Hippocampal formation (tissue), 2 donors: Measurements from ENCODE around the gene USP31.
A peak's percentile ranks its signal among the peaks of the same experiment; 100 is the strongest.

Experiments
- DNase-seq, 2 donors: peaks; one replicate each; lab custom pipeline; 2025; lab: John Stamatoyannopoulos, UW

The USP31 gene

DNA sequence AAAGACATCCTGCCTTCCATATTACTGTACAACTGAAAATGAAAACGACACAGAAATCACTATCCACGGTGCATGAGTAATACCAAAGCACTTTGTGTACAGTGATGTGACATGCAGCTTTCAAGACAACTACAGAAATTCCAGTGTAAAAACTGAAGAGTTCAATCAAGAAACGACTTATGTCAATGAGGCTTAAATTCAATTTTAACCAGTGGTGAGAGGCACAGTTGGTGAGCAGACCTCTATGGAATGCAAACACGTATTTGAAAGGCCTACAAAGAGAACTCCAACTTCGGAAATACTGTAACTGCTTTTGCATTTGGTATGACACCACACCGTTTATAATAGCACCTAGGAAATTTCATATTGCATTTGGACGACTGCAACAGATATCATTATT lies 87.6 kb downstream of the USP31 start:
- no peak for DNase-seq

DNA sequence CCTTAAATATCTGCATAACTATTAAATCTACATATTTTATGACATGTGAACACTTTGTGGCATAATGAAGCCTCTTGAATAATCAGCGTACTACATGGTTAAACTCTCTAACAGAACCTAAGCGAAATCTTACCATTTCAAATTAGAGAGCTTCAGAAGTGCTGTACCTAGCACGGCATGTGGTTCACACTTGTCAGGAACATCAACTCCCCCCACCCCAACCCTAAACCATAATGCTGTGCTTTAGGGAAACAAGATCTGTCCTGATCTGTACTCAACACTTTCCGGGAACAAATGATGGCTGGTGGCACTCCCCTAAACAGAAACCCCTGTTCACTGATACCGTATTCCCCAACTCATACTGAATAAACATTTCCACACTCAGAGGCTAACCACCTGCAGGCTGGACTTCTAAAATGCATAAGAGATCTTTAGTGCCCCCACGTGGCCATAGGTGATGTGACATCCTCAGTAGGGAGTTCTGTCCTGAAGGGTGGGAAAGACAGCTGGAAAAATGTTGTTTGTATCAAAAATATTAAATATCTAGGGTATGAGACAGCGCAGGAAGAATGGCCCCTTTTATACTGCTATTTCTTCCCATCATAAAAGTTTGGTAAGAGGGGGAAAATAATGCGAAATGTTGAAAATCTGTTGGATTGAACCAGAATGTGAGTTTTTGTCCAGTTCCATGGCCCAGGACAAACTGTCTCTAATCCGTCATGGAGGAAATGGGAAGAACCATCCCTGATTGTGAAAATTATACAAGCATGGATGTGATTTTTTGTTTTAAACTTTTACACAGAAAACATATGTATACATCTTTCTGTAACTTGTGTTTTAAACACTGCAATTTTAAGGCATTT lies 88.6 kb downstream of the USP31 start:
- peak; percentile 72 to 79 for DNase-seq

DNA sequence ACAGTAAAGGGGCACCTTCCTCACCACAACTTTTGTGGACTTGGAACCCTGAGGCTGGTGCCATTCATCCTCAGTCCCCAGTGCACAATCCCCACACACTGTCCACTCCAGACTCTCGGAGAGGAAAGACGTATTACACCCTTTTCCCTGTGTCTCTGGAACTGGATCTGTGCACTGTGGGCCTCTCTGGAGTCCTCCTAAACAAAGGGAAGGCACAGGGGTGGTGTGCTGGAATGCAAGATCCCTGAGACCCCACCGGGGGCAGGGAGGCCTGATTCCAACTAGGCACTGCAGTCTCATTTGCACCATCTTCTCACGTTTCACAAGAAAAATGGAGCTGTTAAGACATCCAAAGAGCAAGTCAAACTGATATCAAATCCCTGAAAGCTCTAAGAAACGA lies 89.8 kb downstream of the USP31 start:
- no peak for DNase-seq

DNA sequence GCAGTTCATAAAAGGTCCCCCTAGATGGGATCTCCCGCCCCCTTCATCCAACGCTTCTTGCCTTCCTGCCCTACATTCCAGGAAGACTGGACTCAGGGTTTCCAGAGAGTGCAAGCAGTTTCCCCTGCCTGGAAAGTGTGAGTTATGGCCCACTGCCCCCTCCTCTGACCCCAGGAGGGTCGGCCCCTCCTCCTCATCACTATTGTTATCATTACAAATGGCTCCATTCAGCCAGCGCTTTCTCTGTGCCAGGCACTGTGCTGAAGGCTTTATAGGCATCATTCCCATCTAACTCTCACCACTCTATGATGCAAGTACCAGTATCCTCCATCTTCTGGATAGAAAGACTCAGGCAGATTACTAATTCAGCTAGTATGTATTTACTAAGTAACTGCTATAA lies 90.7 kb downstream of the USP31 start:
- peak; percentile 53 for DNase-seq

DNA sequence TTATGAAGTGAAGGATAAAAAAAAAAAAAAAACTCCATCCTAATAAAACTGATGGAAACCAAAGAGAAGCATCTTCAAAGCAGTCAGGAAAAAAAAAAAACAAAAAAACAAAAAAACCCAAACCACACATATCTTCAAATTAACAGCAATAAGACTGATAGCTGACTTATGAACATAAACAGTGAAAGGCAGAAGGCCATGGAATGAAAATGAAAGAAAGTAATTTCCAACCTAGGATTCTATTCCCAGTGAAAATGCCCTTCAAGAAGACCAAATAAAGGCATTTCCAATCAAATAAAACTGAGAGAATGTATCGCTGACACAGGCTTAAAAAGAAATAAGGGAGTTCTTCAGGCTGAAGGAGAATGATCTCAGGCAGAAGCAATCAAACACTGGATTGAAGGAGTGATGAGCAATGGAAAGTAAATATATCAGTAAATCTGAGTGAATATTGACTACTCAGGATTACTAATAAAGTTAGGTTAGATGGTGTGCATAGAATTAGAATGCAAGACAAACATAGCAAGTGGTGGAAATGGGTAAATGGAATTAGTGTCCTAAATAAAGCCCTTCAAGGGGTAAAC lies 92.1 kb downstream of the USP31 start:
- no peak for DNase-seq

DNA sequence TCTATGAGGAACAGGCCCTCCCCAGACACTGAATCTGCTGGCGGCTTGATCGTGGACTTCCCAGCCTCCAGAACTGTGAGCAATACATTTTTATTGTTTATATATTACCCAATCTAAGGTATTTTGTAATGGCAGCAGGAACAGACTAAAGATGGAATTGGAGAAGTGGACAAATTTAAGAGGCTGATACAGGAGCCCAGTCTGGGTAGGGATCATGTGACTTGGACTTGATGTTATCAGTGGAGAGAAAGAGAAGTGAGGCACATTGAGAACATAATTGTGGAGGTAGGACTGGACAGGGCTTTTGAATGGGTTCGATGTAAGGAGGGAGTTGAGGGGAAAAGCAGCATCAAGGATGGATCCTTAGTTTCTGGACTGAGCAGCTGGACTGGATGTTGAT lies 93.8 kb downstream of the USP31 start:
- DNase-seq, result no peak

DNA sequence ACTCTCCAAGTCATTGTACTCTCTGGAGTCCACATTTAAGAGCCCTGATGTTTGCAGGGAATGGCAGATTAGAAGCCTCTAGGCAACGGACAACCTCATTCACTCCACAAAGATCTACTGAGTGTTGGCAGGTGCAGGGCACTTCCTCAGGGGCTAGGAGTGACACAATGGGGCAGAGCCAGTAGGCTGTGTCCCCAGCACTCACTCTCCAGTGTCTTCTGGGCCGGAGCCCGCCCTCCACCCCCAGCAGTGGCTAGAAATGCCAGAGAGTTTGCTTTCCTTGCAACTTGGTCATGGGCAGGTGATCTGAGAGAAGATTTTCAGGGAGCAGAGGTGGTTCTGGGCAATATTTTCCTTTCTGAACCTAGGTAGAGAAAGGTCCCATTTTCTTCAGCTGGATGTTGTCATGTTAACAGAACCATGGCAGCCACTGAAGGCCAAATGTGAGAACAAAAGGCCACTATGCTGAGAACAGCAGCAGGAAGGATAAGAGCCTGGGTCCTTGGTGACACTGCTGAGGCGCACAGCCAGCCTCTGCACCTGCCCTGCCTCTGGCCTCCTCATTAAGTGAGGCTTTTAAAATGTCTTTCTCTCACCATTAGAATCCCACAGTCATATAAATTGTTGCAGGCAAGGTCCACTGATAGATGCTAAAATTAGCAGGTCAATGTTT lies 96.2 kb downstream of the USP31 start:
- peak in 1 of 2 donors; percentile 26 for DNase-seq

DNA sequence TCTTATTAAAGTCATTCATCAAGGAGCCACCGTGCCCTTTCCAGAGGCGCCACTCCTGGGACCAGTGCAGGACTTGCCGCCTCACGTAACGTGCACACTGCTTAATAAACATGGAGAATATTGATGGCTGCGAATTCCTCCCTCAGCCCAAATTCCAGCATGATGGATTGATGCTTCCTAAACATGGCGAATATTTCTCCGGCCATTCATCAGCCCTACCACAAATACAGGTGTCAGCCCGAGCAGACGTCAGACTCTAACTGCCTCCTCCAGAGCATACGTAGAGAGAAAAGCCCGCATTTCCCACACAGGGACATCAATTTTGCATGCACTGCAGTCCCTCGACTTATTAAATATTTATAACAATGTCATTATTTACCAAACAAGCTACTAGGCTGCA lies 97.0 kb downstream of the USP31 start:
- no peak for DNase-seq

DNA sequence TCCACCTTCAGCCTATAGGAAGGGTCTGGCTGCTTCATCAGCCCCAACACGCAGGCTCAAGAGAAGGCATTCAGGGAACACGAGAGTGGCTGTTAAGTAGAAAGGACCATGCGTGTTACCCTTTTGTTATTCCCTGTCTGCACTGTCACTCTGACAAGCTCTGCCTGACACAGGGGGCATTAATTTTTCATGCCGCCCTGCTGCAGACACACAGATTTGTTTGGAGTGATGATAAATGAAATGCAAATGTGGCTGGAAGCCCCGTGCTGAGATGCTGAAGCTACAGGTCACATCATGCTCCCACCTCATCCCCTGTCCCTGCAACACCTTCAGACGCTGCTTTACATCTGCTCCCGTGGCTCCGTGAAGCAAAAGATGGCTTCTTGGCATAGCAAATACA lies 97.7 kb downstream of the USP31 start:
- DNase-seq, result no peak

DNA sequence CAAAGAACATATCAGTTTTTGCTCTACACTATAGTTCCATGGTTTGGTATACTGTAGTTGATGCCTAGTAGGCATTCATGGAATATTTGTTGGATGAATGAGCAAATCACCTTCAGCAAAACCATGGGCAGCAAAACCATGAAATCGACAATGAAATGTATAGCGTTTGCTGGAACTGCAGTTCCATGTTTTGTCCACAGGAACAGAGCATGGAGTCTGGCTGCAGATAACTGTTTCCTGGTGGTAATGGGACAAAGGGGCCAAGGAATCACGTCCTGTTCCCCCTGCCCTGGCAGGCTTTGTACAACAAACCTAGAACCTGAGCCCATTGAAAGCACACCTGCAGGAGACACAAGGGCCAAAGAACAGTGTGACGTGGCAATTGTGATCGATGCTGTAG lies 101.1 kb downstream of the USP31 start:
- DNase-seq, result no peak

DNA sequence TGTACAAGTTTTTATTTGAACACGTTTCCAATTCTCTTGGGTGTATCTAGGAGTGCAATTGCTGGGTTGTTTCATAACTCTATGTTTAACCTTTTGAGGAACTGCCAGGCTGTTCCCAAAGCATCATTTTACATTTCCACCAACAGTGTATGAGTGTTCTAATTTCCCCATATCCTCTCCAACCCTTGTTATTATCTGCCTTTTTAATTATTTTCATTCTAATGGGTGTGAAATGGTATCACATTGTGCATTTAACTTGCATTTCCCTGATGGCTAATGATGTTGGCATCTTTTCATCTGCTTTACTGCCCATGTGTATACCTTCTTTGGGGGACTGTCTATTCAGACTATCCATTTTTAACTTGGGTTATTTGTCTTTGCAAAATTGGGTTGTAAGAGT lies 104.2 kb downstream of the USP31 start:
- no peak for DNase-seq

DNA sequence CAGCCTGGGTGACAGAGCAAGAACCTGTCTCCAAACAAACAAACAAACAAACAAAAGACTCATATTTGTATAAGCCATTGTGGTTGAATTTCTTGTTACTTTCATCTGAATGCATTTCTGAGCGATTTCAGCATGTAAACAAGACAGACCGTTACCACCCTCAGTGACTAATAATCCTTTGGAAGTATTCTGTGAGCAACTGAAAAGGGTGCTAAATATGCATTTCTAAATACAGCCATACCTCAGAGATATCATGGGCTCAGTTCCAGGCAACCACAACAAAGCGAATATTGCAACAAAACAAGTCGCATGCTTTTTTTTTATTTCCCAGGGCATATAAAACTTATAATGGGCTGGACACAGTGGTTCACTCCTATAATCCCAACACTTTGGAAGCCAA lies 109.0 kb downstream of the USP31 start:
- no peak for DNase-seq

DNA sequence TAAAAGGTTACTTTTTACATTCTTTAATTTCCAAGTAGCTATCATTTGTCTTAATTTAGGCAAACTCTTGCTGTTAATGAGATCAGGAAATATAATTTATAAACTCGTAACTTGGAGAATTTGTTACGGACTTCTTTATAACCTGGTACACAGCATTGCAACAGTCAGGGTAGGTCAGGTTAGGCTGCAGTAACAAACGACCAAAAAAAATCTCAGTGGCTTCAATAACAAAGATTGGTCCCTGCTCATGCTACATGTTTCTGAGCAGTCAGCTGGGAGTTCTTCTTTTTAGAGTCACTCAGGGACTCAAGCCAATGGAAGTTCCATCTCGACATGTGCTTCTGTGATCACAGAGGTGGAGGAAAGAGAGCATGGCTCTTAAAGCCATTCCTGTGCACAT lies 110.1 kb downstream of the USP31 start:
- no peak for DNase-seq

DNA sequence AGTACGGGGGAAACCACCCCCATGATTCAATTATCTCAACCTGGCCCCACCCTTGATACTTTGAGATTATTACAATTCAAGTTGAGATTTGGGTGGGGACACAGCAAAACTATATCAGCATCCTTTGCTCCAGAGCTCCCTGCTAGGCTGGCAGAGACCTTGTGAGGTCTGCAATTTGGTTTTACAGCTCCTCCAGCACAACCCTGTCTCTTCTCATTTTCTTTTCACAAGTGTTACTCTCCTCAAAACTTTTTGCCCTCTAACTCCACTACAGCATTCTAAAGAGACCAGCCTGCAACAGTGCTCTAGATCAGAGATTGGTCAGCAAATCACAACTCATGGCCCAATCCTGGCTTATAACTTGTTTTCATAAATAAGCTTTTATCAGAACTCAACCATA lies 114.0 kb downstream of the USP31 start:
- no peak for DNase-seq

DNA sequence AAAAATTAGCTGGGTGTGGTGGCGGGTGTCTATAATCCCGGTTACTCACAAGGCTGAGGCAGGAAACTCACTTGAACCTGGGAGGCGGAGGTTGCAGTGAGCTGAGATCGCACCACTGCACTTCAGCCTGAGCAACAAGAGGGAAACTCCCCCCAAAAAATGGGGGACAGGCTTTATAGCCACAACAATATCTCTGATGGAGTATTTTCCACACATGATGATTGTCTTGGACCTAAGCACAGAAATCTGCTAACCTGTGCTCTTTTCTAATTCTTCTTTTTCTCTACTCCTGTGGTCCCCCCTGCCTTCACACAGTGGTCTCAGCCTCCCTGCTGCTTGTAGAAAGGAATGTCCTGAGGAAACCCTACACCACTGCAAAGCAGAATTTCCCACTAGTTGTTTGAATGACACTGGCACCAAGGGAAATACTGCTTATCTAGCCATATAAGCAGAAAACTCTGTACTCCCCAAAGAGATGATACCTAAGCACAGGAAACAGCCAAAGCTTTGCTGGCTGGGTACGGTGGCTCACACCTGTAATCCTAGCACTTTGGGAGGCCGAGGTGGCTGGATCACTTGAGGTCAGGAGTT lies 117.6 kb downstream of the USP31 start:
- no peak for DNase-seq

DNA sequence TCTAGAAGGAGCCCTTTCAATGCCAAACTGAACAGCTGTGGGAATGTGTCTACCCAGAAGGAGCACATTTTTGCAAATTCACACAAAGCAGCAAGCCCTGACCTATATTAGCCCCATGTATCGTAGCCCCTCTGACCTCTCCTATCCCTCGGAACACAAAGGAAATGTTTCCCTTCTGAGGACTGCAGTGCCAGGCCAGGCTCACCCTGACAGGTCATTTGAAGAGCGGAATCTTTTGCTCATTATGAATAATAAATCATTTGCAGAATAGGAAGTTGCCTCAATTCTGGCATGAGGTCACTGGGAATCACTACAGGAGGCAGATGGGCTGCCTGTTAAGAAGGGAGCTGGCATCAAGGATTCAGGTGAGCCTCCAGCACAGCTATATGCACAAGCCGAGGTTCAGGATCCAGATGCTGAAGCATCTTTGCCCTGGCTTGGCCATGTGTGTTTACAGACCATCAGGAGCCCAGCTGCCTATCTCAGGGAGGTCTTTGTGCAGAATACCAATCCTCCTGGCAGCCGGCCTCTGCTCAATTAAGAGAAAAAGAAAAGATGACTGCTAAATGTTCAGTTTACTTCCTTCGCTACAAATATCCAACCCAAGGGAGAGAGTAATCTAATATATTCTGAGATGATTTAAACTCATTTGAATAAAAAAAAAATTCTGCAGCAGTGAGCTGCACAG lies 119.4 kb downstream of the USP31 start:
- DNase-seq, result peak in 1 of 2 donors; percentile 18

DNA sequence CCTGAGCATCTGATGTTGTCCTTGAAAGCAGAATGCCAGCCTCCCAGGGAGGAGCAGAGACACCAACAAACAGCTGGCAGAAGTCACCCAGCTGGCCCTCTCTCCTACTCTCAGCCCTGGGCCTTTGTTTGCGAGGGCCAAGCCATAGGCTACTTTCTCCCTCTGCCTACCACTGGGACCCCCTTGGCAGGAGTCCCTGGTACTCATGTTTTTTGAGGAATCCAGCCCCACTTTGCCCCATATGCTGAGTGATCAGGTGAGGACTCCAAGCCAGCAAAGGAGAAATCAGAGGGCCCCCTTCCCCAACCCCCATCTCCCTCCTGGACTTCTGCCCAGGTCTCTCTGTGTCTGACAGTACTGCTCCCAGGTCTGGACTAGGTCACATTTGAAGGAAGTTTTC lies 121.9 kb downstream of the USP31 start:
- no peak for DNase-seq

DNA sequence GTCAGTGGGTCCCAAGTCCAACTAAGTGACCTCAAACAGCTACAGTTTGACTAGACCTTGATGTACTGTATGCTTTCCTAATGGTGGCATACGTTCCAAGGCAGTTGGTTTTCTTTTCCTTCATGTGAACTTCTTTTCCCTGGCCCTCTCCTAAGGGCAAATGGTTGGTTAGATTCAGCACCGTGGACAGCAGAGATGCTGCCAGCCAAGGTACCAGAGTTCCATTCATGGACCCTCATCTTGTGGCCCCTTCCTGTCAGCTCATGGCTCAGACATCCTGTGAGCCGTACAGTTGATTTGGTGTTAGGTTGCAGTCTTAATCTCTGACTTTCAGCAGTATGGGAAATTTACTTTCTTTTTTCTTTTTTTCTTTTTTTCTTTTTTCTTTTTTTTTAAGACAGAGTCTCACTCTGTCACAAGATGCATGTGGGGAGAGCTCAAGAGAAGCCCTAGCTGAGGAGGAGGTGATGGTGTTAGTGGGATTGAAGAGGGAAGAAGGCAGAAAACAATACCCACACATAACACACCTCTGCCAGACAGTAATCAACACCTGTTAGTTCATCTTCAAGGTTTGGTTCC lies 122.4 kb downstream of the USP31 start:
- no peak for DNase-seq

DNA sequence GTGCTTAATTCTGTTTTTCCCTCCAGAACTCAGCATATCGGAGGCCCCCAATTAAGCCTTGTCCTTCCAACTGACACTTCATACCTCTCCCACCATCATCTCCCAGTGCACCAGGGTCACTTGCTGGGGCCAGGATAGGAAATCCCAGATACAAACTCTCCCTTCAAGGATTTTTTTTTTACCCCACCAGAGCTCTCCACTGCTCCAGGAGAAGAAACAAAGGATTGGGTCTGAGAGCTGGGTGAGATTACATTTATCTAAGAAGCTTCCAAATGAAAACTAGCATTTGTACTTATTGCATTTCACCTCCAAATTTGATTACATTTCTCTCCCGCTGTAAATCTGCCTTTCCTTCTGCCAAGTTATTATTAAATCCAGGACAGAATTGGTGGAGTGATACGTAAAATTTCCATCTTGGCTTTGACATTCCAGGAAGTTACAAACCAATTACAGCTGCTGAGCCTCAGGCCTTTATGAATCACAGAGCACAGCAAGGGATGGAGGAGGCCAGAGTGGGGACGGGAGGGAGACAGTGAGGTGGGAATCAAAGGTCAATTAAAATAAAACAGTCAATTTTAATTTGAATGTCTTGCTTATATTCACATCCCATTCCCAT lies 123.5 kb downstream of the USP31 start:
- no peak for DNase-seq

DNA sequence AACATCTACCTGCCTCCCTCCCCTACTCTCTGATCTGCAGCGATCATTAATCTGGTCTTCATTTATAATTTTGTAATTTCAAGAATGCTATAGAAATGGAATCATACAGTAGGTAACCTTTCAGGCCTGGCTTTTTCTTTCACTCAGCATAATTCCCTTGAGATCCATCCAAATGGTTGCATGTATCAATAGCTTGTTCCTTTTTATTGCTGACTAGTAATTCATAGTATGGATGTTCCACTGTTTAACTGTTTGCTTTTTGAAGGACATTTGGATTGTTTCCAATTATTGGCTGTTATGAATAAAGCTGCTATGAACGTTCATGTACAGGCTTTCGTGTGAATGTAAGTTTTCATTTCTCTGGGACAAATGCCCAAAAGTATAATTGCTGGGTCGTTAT lies 125.2 kb downstream of the USP31 start:
- DNase-seq, result no peak

DNA sequence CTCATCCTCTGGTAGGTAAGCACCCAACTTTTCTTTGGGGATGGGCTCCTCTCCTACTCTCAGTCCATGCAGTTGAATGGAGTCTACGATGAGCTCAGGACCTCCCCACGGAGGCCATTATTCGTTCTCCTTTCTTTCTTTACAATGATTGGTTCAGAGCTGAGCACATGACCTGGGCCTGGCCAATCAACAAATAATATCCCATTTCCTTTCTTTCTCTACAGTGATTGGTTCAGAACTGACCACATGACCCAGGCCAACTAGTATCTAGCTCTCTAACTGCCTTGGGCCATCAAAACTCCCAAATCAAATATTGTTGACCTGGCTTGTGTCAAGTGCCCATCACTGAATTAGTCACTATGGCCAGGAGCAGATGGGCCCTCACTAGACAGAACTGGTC lies 129.2 kb downstream of the USP31 start:
- no peak for DNase-seq
